Adrenal gland (tissue), 12 donors: Measurements from ENCODE around the gene ARAP1. TPM values are rescaled to one million over a fixed set of nuclear protein-coding genes. Genes with fewer than 3 reads are reported as not detected.
A peak's percentile ranks its signal among the peaks of the same experiment; 100 is the strongest.

ENCODE experiments used
- DNase-seq, 7 donors: peaks; one replicate each; pipeline ENCODE4 v3.0.0-alpha.2; 2019 to 2020
- H3K27ac ChIP-seq, 5 donors: fragments of 200-600 bp; sonication (generic) in 4 of 5; 1 replicate in 3 of 5; 2 replicates in 2 of 5; pipeline versions ENCODE4 v1.5.1 to v1.8.0; 2016 to 2020; ENCODE audit warnings: mild to moderate bottlenecking in 1 of 5
- H3K27me3 ChIP-seq: fragments of 200-600 bp; 2 replicates; pipeline ENCODE4 v1.8.0; 2021
- H3K36me3 ChIP-seq, 2 donors: fragments of 200-600 bp; replicated peaks in 1 of 2; 1 replicate in 1 of 2; 2 replicates in 1 of 2; pipeline versions ENCODE4 v1.5.1 to v1.8.0; 2018 to 2022
- H3K4me1 ChIP-seq, 2 donors: fragments of 200-600 bp; replicated peaks in 1 of 2; 1 replicate in 1 of 2; 2 replicates in 1 of 2; pipeline versions ENCODE4 v1.5.1 to v1.8.0; 2018 to 2021
- H3K4me3 ChIP-seq, 4 donors: fragments of 200-600 bp; sonication (generic) in 3 of 4; one replicate each; pipeline ENCODE4 v1.5.1; 2016 to 2018
- H3K9me3 ChIP-seq, 3 donors: fragments of 200-600 bp; sonication (generic) in 1 of 3; replicated peaks in 1 of 3; 1 replicate in 2 of 3; 2 replicates in 1 of 3; pipeline versions ENCODE4 v1.5.1 to v1.8.0; 2016 to 2021
- POLR2A ChIP-seq, 2 donors: fragments of 450-650 bp; IDR thresholded peaks; one replicate each; pipeline ENCODE4 v1.6.1; 2017; ENCODE audit warnings: antibody characterized with exemption in 2 of 2, mild to moderate bottlenecking in 2 of 2, moderate library complexity in 1 of 2
- WGBS, 4 donors: extraction: QIAGEN DNeasy Blood & Tissue Kit in 2 of 4; methylation state at CpG; one replicate each; pipeline versions ENCODE4 v1.1.5 to v1.1.7; 2013 to 2017; 5-methylcytosine and 5-hydroxymethylcytosine counted together
- intact Hi-C, 2 donors: fragments of 100-400 bp; cut with DNase I; formaldehyde crosslinking; loops; one replicate each; pipeline versions ENCODE4 v1.14.1 to v1.15.0; 2022 to 2023
- polyA plus RNA-seq, 3 donors: library from polyadenylated mRNA; stranded (reverse); fragments of 200-250 nt in 2 of 3; fragments of 350-450 nt in 1 of 3; fragmentation: Illumina TruSeq in 1 of 3; extraction: RNeasy Lipid Tissue Mini Kit (QIAGEN cat#74804) in 1 of 3; gene quantifications; one replicate each; pipeline ENCODE4 v1.2.3, GENCODE V29; 2013 to 2014
- total RNA-seq, 9 donors: library from RNA; depleted of rRNA in 4 of 9; stranded (reverse); fragments of >200 nt in 4 of 9; fragments of 120-200 nt in 1 of 9; fragmentation: NEBNext Ultra II Directional in 1 of 9; extraction: Animal tissue kit (Norgen Biotek cat#: 25700) in 1 of 9; gene quantifications; one replicate each; pipeline versions ENCODE4 v1.1.0 to v1.2.4, GENCODE V29; 2013 to 2023
- TF ChIP-seq, protein P1 (sequence below), 6 experiments: fragments of 450-650 bp in 4 of 6; fragments of 200-600 bp in 2 of 6; sonication (generic) in 1 of 6; IDR thresholded peaks; 1 replicate in 5 of 6; 2 replicates in 1 of 6; pipeline versions ENCODE4 v1.5.1 to v1.8.0; 2016 to 2021; ENCODE audit warnings: antibody characterized with exemption in 6 of 6, mild to moderate bottlenecking in 2 of 6, moderate library complexity in 1 of 6
- donor health status: healthy with polysubstance abuse.
- donor health status: Bipolar disorder and iron deficiency.
- donor health status: DM: yes; HTN: yes; CAD: no.
- donor health status: DM: no; HTN: no; CAD: no.
- donor health status: DM: no; HTN: no; CAD: no.
- donor health status: DM: yes; HTN: yes; CAD: no.

Gene ARAP1
- total and polyA plus RNA-seq, 12 donors, result 30.0 to 217 (median 149) TPM

DNA sequence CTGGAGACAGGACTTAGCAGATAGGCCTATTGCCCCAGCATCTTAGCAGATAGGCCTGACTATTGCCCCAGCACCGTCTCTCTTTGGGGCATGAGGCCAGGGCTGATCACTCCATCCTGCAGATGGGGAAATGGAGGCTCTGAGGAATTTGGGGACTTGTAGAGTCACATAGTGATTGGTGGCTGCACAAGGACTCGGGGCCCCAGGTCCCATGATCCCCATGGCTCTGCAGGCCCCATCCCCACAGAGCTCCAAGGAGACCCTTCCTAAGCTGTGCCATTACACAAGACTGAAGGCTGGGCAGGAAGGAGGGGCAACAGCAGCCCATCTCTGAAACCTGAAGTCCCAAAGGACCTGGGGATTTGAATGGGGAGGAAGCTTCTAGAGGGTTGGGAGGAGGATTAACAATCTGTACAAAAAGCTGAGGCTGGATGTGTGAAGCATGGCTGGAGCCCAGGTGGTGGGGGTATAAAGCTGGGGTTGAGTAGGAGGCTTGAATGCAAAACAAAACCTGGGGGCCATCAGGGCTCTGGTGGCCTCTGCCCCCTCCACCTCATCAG is 1.6 kb downstream of the ARAP1 start:
- H3K27ac ChIP-seq, result peak overlapping the region in 3 of 5 donors; percentile 9 to 75 (median 26)
- H3K27me3 ChIP-seq, result no peaks in the 10 kb centered on the region
- no peaks in the 10 kb centered on the region for H3K9me3 ChIP-seq
- no peaks in the 10 kb centered on the region for H3K36me3 ChIP-seq
- no peak overlapping the region for H3K4me3 ChIP-seq
- no peak for DNase-seq
- TF ChIP-seq, protein P1, sequence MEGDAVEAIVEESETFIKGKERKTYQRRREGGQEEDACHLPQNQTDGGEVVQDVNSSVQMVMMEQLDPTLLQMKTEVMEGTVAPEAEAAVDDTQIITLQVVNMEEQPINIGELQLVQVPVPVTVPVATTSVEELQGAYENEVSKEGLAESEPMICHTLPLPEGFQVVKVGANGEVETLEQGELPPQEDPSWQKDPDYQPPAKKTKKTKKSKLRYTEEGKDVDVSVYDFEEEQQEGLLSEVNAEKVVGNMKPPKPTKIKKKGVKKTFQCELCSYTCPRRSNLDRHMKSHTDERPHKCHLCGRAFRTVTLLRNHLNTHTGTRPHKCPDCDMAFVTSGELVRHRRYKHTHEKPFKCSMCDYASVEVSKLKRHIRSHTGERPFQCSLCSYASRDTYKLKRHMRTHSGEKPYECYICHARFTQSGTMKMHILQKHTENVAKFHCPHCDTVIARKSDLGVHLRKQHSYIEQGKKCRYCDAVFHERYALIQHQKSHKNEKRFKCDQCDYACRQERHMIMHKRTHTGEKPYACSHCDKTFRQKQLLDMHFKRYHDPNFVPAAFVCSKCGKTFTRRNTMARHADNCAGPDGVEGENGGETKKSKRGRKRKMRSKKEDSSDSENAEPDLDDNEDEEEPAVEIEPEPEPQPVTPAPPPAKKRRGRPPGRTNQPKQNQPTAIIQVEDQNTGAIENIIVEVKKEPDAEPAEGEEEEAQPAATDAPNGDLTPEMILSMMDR (IDR thresholded peaks at IDR 0.05), result no peak
- TF ChIP-seq POLR2A (IDR thresholded peaks at IDR 0.05), result no peak
- H3K4me1 ChIP-seq, result peaks cover 53 to 67% of the 10 kb centered on the region in 2 donors
- 38 to 83% (median 75%) methylated on average over 1 to 2 of the region's 2 CpGs for WGBS, 4 donors
- intact Hi-C loops, result no loop called here

DNA sequence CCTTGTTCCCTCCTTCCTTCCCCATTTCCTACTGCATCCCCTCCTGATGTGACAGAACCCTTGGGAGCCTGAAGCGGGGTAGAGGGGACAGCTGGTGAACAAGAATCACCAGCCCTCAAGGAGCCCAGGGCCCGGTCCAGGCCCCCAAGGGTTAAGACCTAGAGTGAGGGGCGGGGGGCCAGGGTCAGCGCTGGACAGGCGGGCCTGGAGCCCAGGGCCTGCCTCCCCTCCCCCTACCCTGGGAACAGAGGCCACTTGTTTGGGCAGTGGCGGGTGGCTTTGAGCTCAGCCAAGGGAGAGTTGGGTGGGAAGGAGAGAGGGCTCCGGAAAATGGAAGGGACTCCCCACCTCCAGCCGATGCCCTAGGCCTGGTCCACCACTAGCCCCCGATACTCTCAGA is 2.1 kb downstream of the ARAP1 start:
- H3K36me3 ChIP-seq, result no peaks in the 10 kb centered on the region
- H3K27ac ChIP-seq, result peak overlapping the region in 3 of 5 donors; percentile 9 to 54 (median 37)
- WGBS, 4 donors, result 78 to 91% (median 82%) methylated on average over 7 to 9 of the region's 9 CpGs
- H3K9me3 ChIP-seq, result no peaks in the 10 kb centered on the region
- peaks cover 57 to 70% of the 10 kb centered on the region in 2 donors for H3K4me1 ChIP-seq
- no peaks in the 10 kb centered on the region for H3K27me3 ChIP-seq
- TF ChIP-seq, protein P1 (IDR thresholded peaks at IDR 0.05), result no peak
- no peak for TF ChIP-seq POLR2A (IDR thresholded peaks at IDR 0.05)
- no peak for DNase-seq
- no peak overlapping the region for H3K4me3 ChIP-seq
- intact Hi-C loops, result no loop called here

DNA sequence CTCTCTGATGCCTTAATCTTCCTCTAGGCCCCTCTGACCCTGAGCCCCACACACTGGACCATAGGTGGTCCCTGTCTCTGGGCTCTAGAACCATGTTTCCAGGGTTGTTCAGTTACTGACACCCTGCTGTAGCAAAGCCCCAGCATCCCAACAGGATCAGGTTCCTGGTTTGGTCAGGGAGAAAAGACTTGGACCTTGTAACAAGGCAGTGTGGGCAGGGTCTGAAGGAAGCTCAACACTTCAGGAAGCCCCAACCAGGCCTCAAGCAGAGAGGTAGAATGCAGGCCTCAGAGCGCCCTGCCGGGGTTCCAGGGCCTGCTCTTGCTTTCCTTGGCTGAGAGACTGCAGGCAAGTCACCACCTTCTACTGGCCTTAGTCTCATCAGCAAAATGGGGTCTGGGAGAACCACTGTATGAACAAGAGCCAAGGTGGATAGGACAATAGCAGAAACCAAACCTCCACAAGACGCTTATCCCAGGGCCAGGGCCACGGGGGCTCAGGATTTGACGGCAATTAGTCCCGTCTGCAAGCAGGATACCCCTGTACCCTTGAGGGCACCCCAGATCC is 4.8 kb downstream of the ARAP1 start:
- no peak overlapping the region for H3K4me3 ChIP-seq
- H3K9me3 ChIP-seq, result no peaks in the 10 kb centered on the region
- peaks cover 64 to 80% of the 10 kb centered on the region in 2 donors for H3K4me1 ChIP-seq
- no peaks in the 10 kb centered on the region for H3K27me3 ChIP-seq
- intact Hi-C loops, result no loop called here
- 88 to 96% (median 94%) methylated on average over 3 to 6 of the region's 6 CpGs for WGBS, 4 donors
- DNase-seq, result no peak
- no peak for TF ChIP-seq POLR2A (IDR thresholded peaks at IDR 0.05)
- TF ChIP-seq, protein P1 (IDR thresholded peaks at IDR 0.05), result no peak
- no peaks in the 10 kb centered on the region for H3K36me3 ChIP-seq
- H3K27ac ChIP-seq, result peak overlapping the region in 2 of 5 donors; percentile 43 to 54

DNA sequence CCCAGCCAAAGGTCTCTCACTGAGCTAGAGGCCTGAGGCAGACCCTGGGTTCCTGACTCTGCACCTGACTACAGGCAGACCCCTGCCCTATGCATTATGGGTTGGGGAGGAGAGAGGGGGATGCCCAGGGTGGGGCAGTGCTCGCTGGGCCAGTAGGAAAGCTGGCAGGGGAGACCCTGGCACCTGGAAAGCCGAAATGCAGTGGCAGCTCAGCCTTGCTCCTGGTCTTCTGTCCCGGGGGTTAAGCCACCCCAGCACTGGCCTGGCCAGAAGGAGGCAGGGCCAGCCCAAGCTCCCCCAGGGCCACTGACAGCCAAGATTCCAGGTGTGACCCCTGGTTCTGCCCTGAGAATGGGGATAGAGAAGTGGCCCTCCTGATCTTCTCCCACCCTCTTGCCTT is 5.4 kb downstream of the ARAP1 start:
- H3K4me1 ChIP-seq, result peaks cover 70 to 82% of the 10 kb centered on the region in 2 donors
- intact Hi-C loops, result no loop called here
- no peaks in the 10 kb centered on the region for H3K9me3 ChIP-seq
- WGBS, 4 donors, result 73 to 85% (median 77%) methylated on average over 3 of the region's 3 CpGs; no CpG with 5 or more reads in 1 of the 4 donors
- no peak overlapping the region for H3K4me3 ChIP-seq
- no peaks in the 10 kb centered on the region for H3K27me3 ChIP-seq
- TF ChIP-seq POLR2A (IDR thresholded peaks at IDR 0.05), result no peak
- TF ChIP-seq, protein P1 (IDR thresholded peaks at IDR 0.05), result no peak
- no peak for DNase-seq
- H3K36me3 ChIP-seq, result no peaks in the 10 kb centered on the region
- peak overlapping the region in 3 of 5 donors; percentile 40 to 54 (median 43) for H3K27ac ChIP-seq
